Measurements from ENCODE around the gene SCAF4.

- TF ChIP-seq POLR2AphosphoS5 (IDR thresholded peaks at IDR 0.05; ENCODE audit: insufficient read depth, low read depth, low read length), result no peak
- TF ChIP-seq CTCF (IDR thresholded peaks at IDR 0.05; ENCODE audit: extremely low read depth in 1 of 2, insufficient read depth in 1 of 2, low read depth in 1 of 2, low read length in 2 of 2), result no peak
- no peak for TF ChIP-seq MAX (IDR thresholded peaks at IDR 0.05; ENCODE audit: insufficient read depth, insufficient read length)
Measured at GRCh38 chr21:31622397-31622796, 109.5 kb downstream of the SCAF4 start.

Data from endothelial cell of umbilical vein (primary cell).